Loucy (cell line): ENCODE measurements around the gene MRPS34.

Source experiments
- H2AFZ ChIP-seq: fragments of 200-600 bp; sonication (generic); 2 replicates; pipeline ENCODE4 v1.6.0; 2016; ENCODE audit warnings: antibody characterized with exemption, mild to moderate bottlenecking, low read length, moderate library complexity
- H3F3A ChIP-seq: fragments of 200-600 bp; 2 replicates; pipeline ENCODE4 v1.6.0; 2016; ENCODE audit warnings: antibody characterized with exemption, low read depth, mild to moderate bottlenecking
- H3K27me3 ChIP-seq: fragments of 200-600 bp; sonication (generic); 2 replicates; pipeline ENCODE4 v1.6.1; 2014; ENCODE audit warnings: low read length, mild to moderate bottlenecking; ENCODE audit not compliant: insufficient read depth, poor library complexity, severe bottlenecking
- H3K36me3 ChIP-seq: fragments of 200-600 bp; sonication (generic); 2 replicates; pipeline ENCODE4 v1.6.1; 2016; ENCODE audit warnings: low read length; ENCODE audit not compliant: insufficient read depth
- H3K4me1 ChIP-seq: fragments of 200-600 bp; sonication (generic); 2 replicates; pipeline ENCODE4 v1.5.1; 2014; ENCODE audit warnings: low read length, mild to moderate bottlenecking; ENCODE audit not compliant: insufficient read depth, poor library complexity, severe bottlenecking
- H3K4me2 ChIP-seq: fragments of 200-600 bp; sonication (generic); 2 replicates; pipeline ENCODE4 v1.6.0; 2014; ENCODE audit warnings: antibody characterized with exemption, low read length, low read depth, mild to moderate bottlenecking; ENCODE audit not compliant: poor library complexity, severe bottlenecking
- H3K4me3 ChIP-seq: fragments of 200-600 bp; sonication (generic); 2 replicates; pipeline ENCODE4 v1.5.1; 2014; ENCODE audit warnings: low read length, mild to moderate bottlenecking, mixed read lengths; ENCODE audit not compliant: poor library complexity, severe bottlenecking
- H3K79me2 ChIP-seq: fragments of 200-600 bp; sonication (generic); 2 replicates; pipeline ENCODE4 v1.6.1; 2014; ENCODE audit warnings: low read length; ENCODE audit not compliant: insufficient read depth
- H3K9ac ChIP-seq: fragments of 200-600 bp; sonication (generic); 2 replicates; pipeline ENCODE4 v1.6.0; 2014; ENCODE audit warnings: mild to moderate bottlenecking, low read depth, low read length, moderate library complexity; ENCODE audit not compliant: poor library complexity, severe bottlenecking
- H3K9me2 ChIP-seq: fragments of 200-600 bp; sonication (generic); replicated peaks from 2 replicates; pipeline ENCODE4 v1.6.1; 2016; ENCODE audit warnings: low read depth, low read length, mixed read lengths
- H3K9me3 ChIP-seq: fragments of 200-600 bp; sonication (generic); 2 replicates; pipeline ENCODE4 v1.6.1; 2014; ENCODE audit warnings: mild to moderate bottlenecking, antibody characterized with exemption, low read length, low read depth; ENCODE audit not compliant: insufficient read depth
- H4K20me1 ChIP-seq: fragments of 200-600 bp; sonication (generic); 2 replicates; pipeline ENCODE4 v1.6.0; 2014; ENCODE audit warnings: antibody characterized with exemption, low read length, mild to moderate bottlenecking; ENCODE audit not compliant: insufficient read depth, poor library complexity, severe bottlenecking
- EZH2phosphoT487 ChIP-seq: fragments of 200-600 bp; IDR thresholded peaks from 2 replicates; pipeline ENCODE4 v1.6.1; 2018; ENCODE audit warnings: antibody characterized with exemption, mild to moderate bottlenecking, moderate library complexity, borderline replicate concordance
- TF ChIP-seq, protein P1 (sequence below): fragments of 200-600 bp; sonication (generic); conservative IDR thresholded peaks from 2 replicates; pipeline ENCODE4 v1.5.1; 2014; ENCODE audit warnings: mild to moderate bottlenecking, antibody characterized with exemption, low read length

The MRPS34 gene

DNA sequence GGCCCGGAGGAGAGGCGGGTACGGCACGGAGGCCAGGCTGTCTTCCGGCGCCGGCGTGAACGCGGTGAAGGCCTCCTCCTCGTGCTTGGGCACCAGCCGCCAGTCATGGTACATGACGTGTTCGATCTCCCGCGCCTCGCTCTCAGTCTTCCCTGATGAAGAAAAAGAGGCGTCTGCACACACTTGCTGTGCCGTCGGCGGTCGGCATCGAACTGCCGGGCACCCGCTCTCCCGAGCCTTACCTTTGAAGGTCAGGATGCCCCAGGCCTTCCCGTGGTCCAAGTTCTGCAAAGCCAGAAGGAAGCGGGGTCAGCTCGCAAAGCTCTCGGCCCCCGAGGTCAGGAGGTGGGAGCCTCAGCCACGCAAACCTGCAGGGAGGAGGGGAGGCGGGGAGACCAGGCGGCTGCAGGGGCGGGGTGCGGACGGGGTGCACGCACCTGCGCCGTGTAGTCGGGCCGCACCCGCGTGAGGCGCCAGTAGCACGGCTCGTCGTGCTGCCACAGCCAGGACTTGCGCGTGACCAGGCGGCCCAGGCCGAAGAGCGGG is 499 bp downstream of the MRPS34 start, which contains the start of gene EME2:
TSS of gene EME2 (plus strand) at position 449 of the 546 bp plus-strand sequence. CDS start 418 bp downstream, outside the sequence.
- Histone ChIP-seq H4K20me1 (peaks cover 10% of the 10 kb centered on the region), H3F3A (no peaks in the 10 kb centered on the region), H3K4me2 (peak within 1 kb of the TSS; percentile 85), H3K4me3 (peak within 1 kb of the TSS; percentile 95), H2AFZ (peak within 1 kb of the TSS; percentile 64; the same call in 1 of the 2 replicates), H3K9ac (peak within 1 kb of the TSS; percentile 86), H3K9me3 (no peaks in the 10 kb centered on the region), H3K79me2 (peaks cover 23% of the 10 kb centered on the region; the same call in 1 of the 2 replicates), H3K27me3 (no peaks in the 10 kb centered on the region), H3K4me1 (no peaks in the 10 kb centered on the region), H3K36me3 (no peaks in the 10 kb centered on the region), H3K9me2 (no peaks in the 10 kb centered on the region)
- TF ChIP-seq, protein P1, sequence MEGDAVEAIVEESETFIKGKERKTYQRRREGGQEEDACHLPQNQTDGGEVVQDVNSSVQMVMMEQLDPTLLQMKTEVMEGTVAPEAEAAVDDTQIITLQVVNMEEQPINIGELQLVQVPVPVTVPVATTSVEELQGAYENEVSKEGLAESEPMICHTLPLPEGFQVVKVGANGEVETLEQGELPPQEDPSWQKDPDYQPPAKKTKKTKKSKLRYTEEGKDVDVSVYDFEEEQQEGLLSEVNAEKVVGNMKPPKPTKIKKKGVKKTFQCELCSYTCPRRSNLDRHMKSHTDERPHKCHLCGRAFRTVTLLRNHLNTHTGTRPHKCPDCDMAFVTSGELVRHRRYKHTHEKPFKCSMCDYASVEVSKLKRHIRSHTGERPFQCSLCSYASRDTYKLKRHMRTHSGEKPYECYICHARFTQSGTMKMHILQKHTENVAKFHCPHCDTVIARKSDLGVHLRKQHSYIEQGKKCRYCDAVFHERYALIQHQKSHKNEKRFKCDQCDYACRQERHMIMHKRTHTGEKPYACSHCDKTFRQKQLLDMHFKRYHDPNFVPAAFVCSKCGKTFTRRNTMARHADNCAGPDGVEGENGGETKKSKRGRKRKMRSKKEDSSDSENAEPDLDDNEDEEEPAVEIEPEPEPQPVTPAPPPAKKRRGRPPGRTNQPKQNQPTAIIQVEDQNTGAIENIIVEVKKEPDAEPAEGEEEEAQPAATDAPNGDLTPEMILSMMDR: no peak
- no peak for TF ChIP-seq EZH2phosphoT487

DNA sequence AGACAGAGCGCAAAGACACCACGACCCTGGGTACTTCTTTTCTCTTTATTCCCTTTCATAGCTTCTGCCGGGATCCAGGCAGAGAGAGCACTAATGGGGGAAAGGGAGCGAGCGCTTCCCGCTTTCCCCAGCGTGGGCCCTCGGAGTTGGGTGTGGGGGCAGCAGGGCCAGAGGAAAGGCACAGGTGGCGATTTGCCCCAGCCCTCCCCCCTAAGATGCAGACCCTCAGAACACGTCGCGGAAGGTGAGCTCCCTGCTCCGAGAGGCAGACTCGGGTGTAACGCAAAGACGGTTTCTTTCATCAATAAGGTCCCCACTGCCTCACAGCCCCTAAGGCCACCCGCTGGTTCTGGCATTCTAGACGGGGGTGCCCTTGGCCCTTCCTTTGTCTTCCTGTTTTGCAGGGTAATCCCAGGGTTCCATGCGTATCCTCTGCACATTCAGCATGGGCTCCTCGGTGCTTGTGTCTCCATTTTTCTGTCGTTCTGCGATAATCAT is 1.0 kb downstream of the MRPS34 start:
- Histone ChIP-seq H2AFZ (no peak overlapping the region; the same call in 1 of the 2 replicates), H3K4me3 (peak overlapping the region; percentile 95), H3K36me3 (no peaks in the 10 kb centered on the region), H3F3A (no peaks in the 10 kb centered on the region), H3K9ac (peak overlapping the region; percentile 86), H3K27me3 (no peaks in the 10 kb centered on the region), H3K9me3 (no peaks in the 10 kb centered on the region), H3K9me2 (no peaks in the 10 kb centered on the region), H4K20me1 (peaks cover 10% of the 10 kb centered on the region), H3K4me1 (no peaks in the 10 kb centered on the region), H3K4me2 (peak overlapping the region; percentile 85), H3K79me2 (peaks cover 23% of the 10 kb centered on the region; the same call in 1 of the 2 replicates)
- TF ChIP-seq, protein P1: no peak
- TF ChIP-seq EZH2phosphoT487: no peak

DNA sequence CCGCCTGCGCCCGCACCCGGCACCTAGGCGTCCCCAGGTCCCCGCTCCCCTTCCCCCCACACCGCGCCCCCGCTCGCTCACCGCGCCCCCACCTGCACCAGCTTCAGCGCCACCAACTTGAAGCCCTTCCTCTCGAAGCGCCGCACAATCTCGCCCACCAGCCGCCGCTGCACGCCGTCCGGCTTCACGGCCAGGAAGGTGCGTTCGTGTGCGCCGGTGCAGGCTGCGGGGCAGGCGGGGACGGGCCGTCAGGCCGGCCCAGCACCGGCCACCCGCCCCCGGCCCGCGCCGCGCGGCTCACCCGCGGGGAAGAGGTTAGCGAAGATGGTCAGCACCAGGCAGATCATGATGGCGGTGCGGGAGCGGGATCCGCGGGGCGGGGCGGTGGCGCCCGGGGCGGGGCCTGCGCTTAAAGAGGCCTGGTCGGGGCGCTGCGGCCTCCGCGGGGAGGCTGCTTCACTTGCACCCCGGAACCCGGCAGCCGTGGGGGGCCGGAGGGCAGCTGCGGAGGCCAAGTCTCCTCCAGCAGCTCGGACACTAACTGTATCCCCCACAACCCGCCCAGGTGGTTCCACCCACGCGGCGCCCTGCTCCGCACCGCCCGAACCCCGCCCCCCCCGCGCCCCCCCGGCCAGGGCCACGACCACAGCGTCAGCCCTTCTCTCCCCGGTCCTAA is 1.6 kb downstream of the MRPS34 start, which contains the start of gene NME3:
TSS of gene NME3 (minus strand) at position 356 of the 676 bp plus-strand sequence. CDS start at position 347, 9 bp downstream.
- H3K79me2 ChIP-seq: peaks cover 23% of the 10 kb centered on the region; the same call in 1 of the 2 replicates
- no peaks in the 10 kb centered on the region for H3K4me1 ChIP-seq
- H3K27me3 ChIP-seq: no peaks in the 10 kb centered on the region
- peak within 1 kb of the TSS; percentile 86 for H3K9ac ChIP-seq
- no peak within 1 kb of the TSS; the same call in 1 of the 2 replicates for H2AFZ ChIP-seq
- no peak for TF ChIP-seq EZH2phosphoT487
- TF ChIP-seq, protein P1: no peak
- H3K4me2 ChIP-seq: peak within 1 kb of the TSS; percentile 85
- no peaks in the 10 kb centered on the region for H3F3A ChIP-seq
- no peaks in the 10 kb centered on the region for H3K9me2 ChIP-seq
- H3K9me3 ChIP-seq: no peaks in the 10 kb centered on the region
- peak within 1 kb of the TSS; percentile 95 for H3K4me3 ChIP-seq
- peaks cover 10% of the 10 kb centered on the region for H4K20me1 ChIP-seq
- H3K36me3 ChIP-seq: no peaks in the 10 kb centered on the region
